ENCODE results near the gene RHOJ.

GRCh38 chr14:63203015-63203414 is 1.2 kb upstream of the RHOJ start:
- no peak for TF ChIP-seq CTCF (IDR thresholded peaks at IDR 0.05; ENCODE audit: low read depth, low read length, poor library complexity, severe bottlenecking)
- TF ChIP-seq EZH2phosphoT487 (IDR thresholded peaks at IDR 0.05; ENCODE audit: borderline replicate concordance, low read length), result no peak

Measured in DOHH2 (cell line).